K562 (cell line): ENCODE measurements around the gene NT5E. TPM values are rescaled to one million over a fixed set of nuclear protein-coding genes. Genes with fewer than 3 reads are reported as not detected.

ENCODE experiments used
- ATAC-seq: fragments of 200-7000 bp; cut with Tn5 transposase; 3 replicates; pipeline ENCODE4 v1.9.1; 2020; ENCODE audit warnings: moderate library complexity
- BruUV-seq: library from RNA; stranded (reverse); fragments of 400-500 nt; replicated peaks from 2 replicates; lab custom pipeline; 2021; lab: Mats Ljungman, UMichigan
- CTCF ChIA-PET: fragments of 300-600 bp; formaldehyde crosslinking; extraction: SDS; loops from one replicate; lab custom pipeline; 2021; ENCODE audit warnings: low intra/inter-chr PET ratio; lab: Yijun Ruan, JAX
- POLR2A ChIA-PET: fragments of 300-600, 350-650 bp; sonication (Branson Sonifier 250); formaldehyde crosslinking; extraction: SDS; loops from one replicate; lab custom pipeline; 2021; ENCODE audit warnings: antibody characterized with exemption, inconsistent platforms; lab: Yijun Ruan, JAX
- DNase-seq, 4 experiments: peaks; one replicate each; pipeline versions ENCODE4 v3.0.0 to v3.0.0-alpha.2; 2011 to 2018; ENCODE audit warnings: low spot score in 3 of 4, mixed read lengths in 3 of 4; ENCODE audit errors: extremely low read depth in 1 of 4
- FAIRE-seq: peaks from 2 replicates; lab custom pipeline; 2011; peaks lifted over from hg19 to GRCh38; lab: Jason Lieb, UNC
- H2AFZ ChIP-seq: 2 replicates; pipeline ENCODE4 v1.6.0; 2011; ENCODE audit warnings: low read depth, low read length, control low read depth, inconsistent platforms
- H3K27ac ChIP-seq: fragments of 200-600 bp; 3 replicates; pipeline ENCODE4 v1.8.0; 2011; ENCODE audit warnings: low read depth, mild to moderate bottlenecking, control low read depth, inconsistent platforms, low read length, moderate library complexity, mixed read lengths; ENCODE audit errors: extremely low read depth
- H3K27me3 ChIP-seq, 2 experiments: fragments of 300-600 bp in 1 of 2; 2 replicates in 1 of 2; 3 replicates in 1 of 2; pipeline versions ENCODE4 v1.6.0 to v1.8.0; 2011; ENCODE audit warnings: inconsistent platforms in 2 of 2, low read length in 2 of 2, mild to moderate bottlenecking in 1 of 2, mixed read lengths in 1 of 2, moderate library complexity in 1 of 2; ENCODE audit not compliant: control insufficient read depth in 2 of 2, insufficient read depth in 2 of 2
- H3K36me3 ChIP-seq: fragments of 300-600 bp; 3 replicates; pipeline ENCODE4 v1.8.0; 2011; ENCODE audit warnings: mild to moderate bottlenecking, low read length, inconsistent platforms; ENCODE audit not compliant: control insufficient read depth, insufficient read depth
- H3K4me1 ChIP-seq, 2 experiments: fragments of 200-600 bp in 1 of 2; replicated peaks in 1 of 2; 2 replicates in 1 of 2; 3 replicates in 1 of 2; pipeline versions ENCODE4 v1.5.1 to v1.8.0; 2011; ENCODE audit warnings: inconsistent platforms in 2 of 2, low read length in 2 of 2, mild to moderate bottlenecking in 1 of 2, mixed read lengths in 1 of 2, moderate library complexity in 1 of 2; ENCODE audit not compliant: control insufficient read depth in 2 of 2, insufficient read depth in 2 of 2
- H3K4me2 ChIP-seq: 2 replicates; pipeline ENCODE4 v1.6.1; 2011; ENCODE audit warnings: low read length, control low read depth, inconsistent platforms, mixed read lengths; ENCODE audit not compliant: insufficient read depth
- H3K4me3 ChIP-seq: fragments of 200-600 bp; sonication (generic), shearing (Covaris generic); 2 replicates; pipeline ENCODE4 v1.5.1; 2016; ENCODE audit warnings: control low read depth, inconsistent platforms
- H3K79me2 ChIP-seq: fragments of 200-600 bp; 3 replicates; pipeline ENCODE4 v1.8.0; 2011; ENCODE audit warnings: low read length, inconsistent platforms; ENCODE audit not compliant: control insufficient read depth, insufficient read depth
- H3K9ac ChIP-seq, 2 experiments: 2 replicates each; pipeline versions ENCODE4 v1.6.0 to v1.6.1; 2011; ENCODE audit warnings: low read depth in 2 of 2, low read length in 2 of 2, control low read depth in 1 of 2, inconsistent platforms in 1 of 2, mild to moderate bottlenecking in 1 of 2, mixed read lengths in 1 of 2; ENCODE audit not compliant: insufficient read depth in 1 of 2
- H3K9me1 ChIP-seq: one replicate; pipeline ENCODE4 v1.6.0; 2011; ENCODE audit warnings: inconsistent platforms, mild to moderate bottlenecking, low read length, moderate library complexity; ENCODE audit not compliant: control insufficient read depth, insufficient read depth
- H3K9me3 ChIP-seq: replicated peaks from 2 replicates; pipeline ENCODE4 v1.5.1; 2011; ENCODE audit warnings: low read depth, low read length, inconsistent platforms; ENCODE audit not compliant: control insufficient read depth, insufficient read depth
- H4K20me1 ChIP-seq: replicated peaks from 2 replicates; pipeline ENCODE4 v1.6.1; 2011; ENCODE audit warnings: low read length, inconsistent platforms, mixed read lengths; ENCODE audit not compliant: control insufficient read depth, insufficient read depth
- EP400 ChIP-seq: fragments of 450-650 bp; IDR thresholded peaks from 2 replicates; pipeline ENCODE4 v1.6.1; 2017; ENCODE audit warnings: antibody characterized with exemption, mild to moderate bottlenecking, moderate library complexity
- SMARCE1 ChIP-seq: fragments of 450-650 bp; IDR thresholded peaks from 2 replicates; pipeline ENCODE4 v1.7.1; 2016; ENCODE audit warnings: mild to moderate bottlenecking
- WHSC1 ChIP-seq: IDR thresholded peaks from one replicate; pipeline ENCODE4 v1.6.1; 2012; ENCODE audit warnings: low read length, control low read depth, inconsistent platforms
- YBX1 ChIP-seq: fragments of 450-650 bp; IDR thresholded peaks from 2 replicates; pipeline ENCODE4 v1.7.1; 2016; ENCODE audit warnings: mild to moderate bottlenecking
- ZBTB17 ChIP-seq: fragments of 450-650 bp; formaldehyde crosslinking; IDR thresholded peaks from 2 replicates; pipeline ENCODE4 v1.4.0; 2020; ENCODE audit warnings: mild to moderate bottlenecking
- ZNF75A ChIP-seq: fragments of 450-650 bp; formaldehyde crosslinking; IDR thresholded peaks from 2 replicates; pipeline ENCODE4 v1.4.0; 2020; ENCODE audit warnings: mild to moderate bottlenecking
- WGBS: fragments of 100-300 bp; shearing (Covaris generic); methylation state at CpG from one replicate; pipeline ENCODE4 v1.1.6; 2016; ENCODE audit warnings: low coverage, mixed read lengths; ENCODE audit not compliant: insufficient coverage; ENCODE audit errors: missing lambda C conversion rate; 5-methylcytosine and 5-hydroxymethylcytosine counted together
- in situ Hi-C: fragments of 300-500 bp; cut with MboI; formaldehyde crosslinking; loops from 4 replicates; pipeline ENCODE4 v1.15.0; 2018; ENCODE audit warnings: inconsistent platforms, mixed read lengths
- intact Hi-C: fragments of 100-400 bp; cut with micrococcal nuclease; formaldehyde crosslinking; loops from 2 replicates; pipeline ENCODE4 v1.14.2; 2022
- polyA plus RNA-seq, 8 experiments: library from polyadenylated mRNA; depleted of rRNA in 4 of 8; stranded (reverse) in 5 of 8; unstranded in 3 of 8; fragments of >200 nt; fragmentation: Nextera tagmentation in 2 of 8; fragmentation: Illumina TruSeq in 1 of 8; extraction: Ambion mirVana in 2 of 8; extraction: Trizol in 1 of 8; gene quantifications; 2 replicates each; pipeline versions ENCODE4 v1.2.1 to v1.2.3, GENCODE V29; 2011 to 2014; ENCODE audit warnings: inconsistent platforms in 1 of 8, missing spikeins in 1 of 8
- total RNA-seq, 7 experiments: library from RNA; depleted of rRNA in 6 of 7; stranded (reverse); fragments of >200 nt in 6 of 7; fragmentation: Illumina TruSeq in 2 of 7; extraction: Trizol in 2 of 7; gene quantifications; 2 replicates each; pipeline versions ENCODE4 v1.2.1 to v1.2.3, GENCODE V29; 2011 to 2021; ENCODE audit warnings: low replicate concordance in 1 of 7
- TF ChIP-seq, protein P1 (sequence below), 2 experiments: IDR thresholded peaks in 1 of 2; conservative IDR thresholded peaks in 1 of 2; 2 replicates each; pipeline ENCODE4 v1.6.1; 2016; ENCODE audit warnings: low read depth in 2 of 2, mild to moderate bottlenecking in 1 of 2, missing compliant biosample characterization in 1 of 2, missing genetic modification characterization in 1 of 2, moderate library complexity in 1 of 2
- TF ChIP-seq, protein P2 (sequence below): fragments of 450-650 bp; formaldehyde crosslinking; IDR thresholded peaks from 2 replicates; pipeline ENCODE4 v1.4.0; 2022; ENCODE audit warnings: mild to moderate bottlenecking, moderate library complexity

The NT5E gene
- total and polyA plus RNA-seq, 9 of the 15 experiments (the other 6 are each of a cell fraction or from before 2014, with no cell fraction given) = 0.01 to 0.13 TPM; not detected in 7

DNA sequence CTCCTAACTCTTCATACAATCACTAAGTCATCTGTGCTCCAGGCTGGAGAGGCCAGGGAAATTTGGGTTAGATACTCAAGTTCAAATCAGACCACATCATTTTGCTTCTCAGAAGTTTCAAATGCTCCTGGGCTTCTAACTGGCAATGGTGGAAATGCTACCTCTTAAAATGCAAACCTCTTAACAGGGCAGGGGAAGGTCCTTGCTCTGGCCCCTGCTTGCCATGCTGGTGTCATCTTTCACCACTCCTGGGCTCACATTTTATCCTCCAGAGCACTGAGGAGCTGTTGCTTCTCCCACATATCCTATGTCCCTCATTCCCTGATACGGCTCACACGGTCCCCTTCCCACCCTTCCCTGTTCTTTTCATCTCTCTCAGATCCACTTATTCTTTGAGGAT, 41.8 kb upstream of the NT5E start:
- CTCF ChIA-PET = no interaction called here
- DNase-seq (no peak), ATAC-seq (no peak), FAIRE-seq (no peak)
- no peaks in the 10 kb centered on the region for H3K79me2 ChIP-seq
- no peak overlapping the region for H3K9ac ChIP-seq
- BruUV-seq = no TSS peak
- POLR2A ChIA-PET = no interaction called here
- H3K4me1 ChIP-seq = no peaks in the 10 kb centered on the region
- H3K9me3 ChIP-seq = no peaks in the 10 kb centered on the region
- H4K20me1 ChIP-seq = no peaks in the 10 kb centered on the region
- no peak overlapping the region for H3K4me2 ChIP-seq
- WGBS = 0% methylated on average over 2 of the region's 2 CpGs
- no peaks in the 10 kb centered on the region for H3K27me3 ChIP-seq
- H3K36me3 ChIP-seq = no peaks in the 10 kb centered on the region
- no peak overlapping the region for H3K27ac ChIP-seq
- TF ChIP-seq EP400 = no peak
- TF ChIP-seq ZBTB17 (CRISPR knock-in tag) = no peak
- TF ChIP-seq, protein P1, sequence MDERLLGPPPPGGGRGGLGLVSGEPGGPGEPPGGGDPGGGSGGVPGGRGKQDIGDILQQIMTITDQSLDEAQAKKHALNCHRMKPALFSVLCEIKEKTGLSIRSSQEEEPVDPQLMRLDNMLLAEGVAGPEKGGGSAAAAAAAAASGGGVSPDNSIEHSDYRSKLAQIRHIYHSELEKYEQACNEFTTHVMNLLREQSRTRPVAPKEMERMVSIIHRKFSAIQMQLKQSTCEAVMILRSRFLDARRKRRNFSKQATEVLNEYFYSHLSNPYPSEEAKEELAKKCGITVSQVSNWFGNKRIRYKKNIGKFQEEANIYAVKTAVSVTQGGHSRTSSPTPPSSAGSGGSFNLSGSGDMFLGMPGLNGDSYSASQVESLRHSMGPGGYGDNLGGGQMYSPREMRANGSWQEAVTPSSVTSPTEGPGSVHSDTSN (CRISPR knock-in tag; IDR thresholded peaks at IDR 0.05; ENCODE audit: low read depth) = no peak
- TF ChIP-seq, protein P1 (tag; conservative IDR thresholded peaks at IDR 0.05; ENCODE audit: low read depth) = no peak
- no peak for TF ChIP-seq ZNF75A (CRISPR knock-in tag)
- TF ChIP-seq SMARCE1 = no peak
- TF ChIP-seq WHSC1 = no peak
- TF ChIP-seq, protein P2, sequence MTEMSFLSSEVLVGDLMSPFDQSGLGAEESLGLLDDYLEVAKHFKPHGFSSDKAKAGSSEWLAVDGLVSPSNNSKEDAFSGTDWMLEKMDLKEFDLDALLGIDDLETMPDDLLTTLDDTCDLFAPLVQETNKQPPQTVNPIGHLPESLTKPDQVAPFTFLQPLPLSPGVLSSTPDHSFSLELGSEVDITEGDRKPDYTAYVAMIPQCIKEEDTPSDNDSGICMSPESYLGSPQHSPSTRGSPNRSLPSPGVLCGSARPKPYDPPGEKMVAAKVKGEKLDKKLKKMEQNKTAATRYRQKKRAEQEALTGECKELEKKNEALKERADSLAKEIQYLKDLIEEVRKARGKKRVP (CRISPR knock-in tag) = no peak
- TF ChIP-seq YBX1 = no peak
- no peaks in the 10 kb centered on the region for H3K9me1 ChIP-seq
- intact Hi-C loops (no loop called here), in situ Hi-C loops (no loop called here)
- H3K4me3 ChIP-seq = no peak overlapping the region
- no peak overlapping the region for H2AFZ ChIP-seq
